Fibroblast of skin of left biceps (primary cell): ENCODE measurements around the gene TREH.

Experiments
- DNase-seq, 2 experiments: peaks; one replicate each; pipeline ENCODE4 v3.0.0-alpha.2; 2013; ENCODE audit warnings: low read depth in 2 of 2

The TREH gene

GRCh38 chr11:118663902-118664301 lies 15.5 kb downstream of the TREH start:
- no peak for DNase-seq

GRCh38 chr11:118663381-118663780 lies 16.1 kb downstream of the TREH start:
- no peak for DNase-seq

- DNase-seq = no peak
Observed at GRCh38 chr11:118662401-118663271, 16.8 kb downstream of the TREH start.

GRCh38 chr11:118661425-118662301 lies 17.8 kb downstream of the TREH start:
- no peak for DNase-seq

- DNase-seq = no peak
Observed at GRCh38 chr11:118660681-118661424, 18.6 kb downstream of the TREH start.

- no peak for DNase-seq
Observed at GRCh38 chr11:118659953-118660680, 19.3 kb downstream of the TREH start.

GRCh38 chr11:118659314-118659952 lies 20.0 kb downstream of the TREH start:
- DNase-seq = peak; percentile 25 to 40

- no peak for DNase-seq
Observed at GRCh38 chr11:118658429-118659313, 20.8 kb downstream of the TREH start.

- no peak for DNase-seq
Observed at GRCh38 chr11:118657709-118658428, 21.6 kb downstream of the TREH start.

GRCh38 chr11:118657238-118657637 lies 22.2 kb downstream of the TREH start:
- no peak for DNase-seq

- DNase-seq = no peak
Observed at GRCh38 chr11:118656563-118657165, 22.8 kb downstream of the TREH start.

GRCh38 chr11:118655486-118656190 lies 23.8 kb downstream of the TREH start:
- DNase-seq = no peak

GRCh38 chr11:118653684-118654390 lies 25.6 kb downstream of the TREH start:
- DNase-seq = no peak

- DNase-seq = no peak
Observed at GRCh38 chr11:118652681-118653181, 26.7 kb downstream of the TREH start.

- no peak for DNase-seq
Observed at GRCh38 chr11:118651820-118652219, 27.6 kb downstream of the TREH start.

GRCh38 chr11:118650366-118650765 lies 29.1 kb downstream of the TREH start:
- no peak for DNase-seq

GRCh38 chr11:118649941-118650340 lies 29.5 kb downstream of the TREH start:
- DNase-seq = no peak
